HG03159 (cell line): Measurements from ENCODE around the gene HYAL3.
"Not testable (repeated sequence)": the region's sequence is repeated elsewhere in the genome, so short reads cannot be mapped to it uniquely, and the experiment has no call there.

Experiments
- ATAC-seq: cut with Tn5 transposase; IDR thresholded peaks from one replicate; pipeline ENCODE4 v1.9.1; 2021; ENCODE audit warnings: mild to moderate bottlenecking, moderate library complexity; ENCODE audit not compliant: unreplicated experiment

Gene HYAL3

GRCh38 chr3:50259432-50260026 lies 39.7 kb downstream of the HYAL3 start:
- peak; percentile 16 for ATAC-seq

GRCh38 chr3:50258979-50259378 lies 40.2 kb downstream of the HYAL3 start:
- ATAC-seq = no peak

GRCh38 chr3:50258029-50258680 lies 41.0 kb downstream of the HYAL3 start:
- ATAC-seq = no peak

- ATAC-seq = no peak
These were observed 42.0 kb downstream of the HYAL3 start for GRCh38 chr3:50256978-50257890.

GRCh38 chr3:50255251-50255615 lies 44.0 kb downstream of the HYAL3 start:
- ATAC-seq = no peak

GRCh38 chr3:50254577-50255250 lies 44.5 kb downstream of the HYAL3 start:
- no peak for ATAC-seq

GRCh38 chr3:50251220-50251619 lies 48.0 kb downstream of the HYAL3 start:
- ATAC-seq = no peak

GRCh38 chr3:50250514-50250913 lies 48.7 kb downstream of the HYAL3 start:
- ATAC-seq = no peak

GRCh38 chr3:50249457-50249856 lies 49.7 kb downstream of the HYAL3 start:
- no peak for ATAC-seq

- ATAC-seq = no peak
These were observed 50.8 kb downstream of the HYAL3 start for GRCh38 chr3:50248387-50248786.

GRCh38 chr3:50246517-50246954 lies 52.7 kb downstream of the HYAL3 start:
- peak; percentile 39 for ATAC-seq

GRCh38 chr3:50245831-50246516 lies 53.2 kb downstream of the HYAL3 start:
- ATAC-seq = peak; percentile 71

GRCh38 chr3:50245251-50245745 lies 53.9 kb downstream of the HYAL3 start:
- ATAC-seq = no peak

GRCh38 chr3:50244813-50245212 lies 54.4 kb downstream of the HYAL3 start:
- ATAC-seq = not testable (repeated sequence)

GRCh38 chr3:50243543-50243895 lies 55.7 kb downstream of the HYAL3 start:
- ATAC-seq = no peak

GRCh38 chr3:50242851-50243542 lies 56.2 kb downstream of the HYAL3 start:
- ATAC-seq = no peak
